Stimulated activated CD8-positive, alpha-beta memory T cell treated with anti-CD3 and anti-CD28 coated beads, Interleukin-4, amount 100 ng/mL, for 1 hour (primary cell): ENCODE results near the gene TEPSIN.

Source experiments
- DNase-seq, 2 donors: peaks; one replicate each; pipeline ENCODE4 v3.0.0-alpha.2; 2020; ENCODE audit warnings: low read depth in 2 of 2, low spot score in 1 of 2

Gene TEPSIN

DNA sequence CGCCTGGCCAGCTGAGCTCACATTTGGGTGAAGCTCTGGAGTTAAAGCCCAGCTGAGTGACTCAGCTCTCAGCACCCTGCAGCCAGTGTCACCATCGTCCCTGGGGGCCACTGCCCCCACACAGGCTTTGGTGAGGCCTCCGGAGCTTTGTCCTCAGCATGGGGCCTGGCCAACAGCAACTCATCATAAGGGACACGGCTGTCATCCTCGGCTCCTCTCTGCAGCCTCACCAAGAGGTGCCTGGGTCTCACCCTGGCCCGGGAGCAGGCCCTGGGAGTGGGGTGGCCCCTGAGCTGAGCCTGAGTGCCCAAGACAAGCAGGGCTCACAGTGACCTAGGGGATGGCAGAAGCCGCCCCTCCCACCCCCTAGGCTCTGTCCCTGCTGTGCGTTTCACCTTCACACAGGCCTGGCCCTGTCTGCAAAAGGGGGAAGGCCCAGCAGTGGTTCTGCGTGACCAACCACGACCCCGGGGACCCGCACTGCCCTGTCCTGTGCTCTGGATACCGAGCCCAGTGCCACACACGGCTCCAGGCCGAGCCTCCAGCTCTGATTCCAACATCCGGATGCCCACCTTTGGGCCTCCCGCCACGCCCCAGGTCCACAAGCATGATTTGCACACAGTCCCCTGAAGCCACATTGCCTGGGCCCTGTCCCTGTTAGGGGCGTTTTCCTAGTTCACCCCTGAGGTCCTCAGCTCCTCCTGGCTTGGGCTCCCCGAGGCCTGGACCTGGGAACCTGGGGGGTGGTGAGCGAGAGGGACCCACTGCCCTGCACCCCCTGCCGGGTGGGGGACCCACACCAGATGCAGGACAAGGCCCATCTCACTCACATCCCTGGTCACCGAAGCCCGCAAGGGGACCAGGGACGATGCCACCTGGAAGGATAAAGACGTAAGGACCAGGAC is 51.0 kb downstream of the TEPSIN start:
- no peak for DNase-seq

- no peak for DNase-seq
Measured at GRCh38 chr17:81187120-81187519, 51.7 kb downstream of the TEPSIN start.

DNA sequence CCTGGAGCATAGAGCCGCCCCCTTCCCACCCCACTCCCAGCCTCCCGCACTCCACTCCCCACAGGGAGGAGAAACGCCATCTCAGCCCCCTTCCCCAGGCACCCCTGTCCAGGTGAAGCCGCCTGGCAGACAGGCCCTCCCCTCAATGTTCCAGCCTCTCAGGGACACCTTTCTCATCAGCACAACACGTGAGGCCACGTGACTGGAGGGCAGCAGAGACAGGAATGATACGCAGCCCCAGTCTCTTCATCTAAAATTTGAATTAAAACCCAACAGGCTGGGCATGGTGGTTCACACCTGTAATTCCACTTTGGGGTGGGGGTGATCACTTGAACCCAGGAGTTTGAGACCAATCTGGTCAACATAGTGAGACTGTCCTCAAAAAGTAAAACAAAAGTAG is 52.7 kb downstream of the TEPSIN start:
- no peak for DNase-seq

- no peak for DNase-seq
Measured at GRCh38 chr17:81184555-81184954, 54.3 kb downstream of the TEPSIN start.

DNA sequence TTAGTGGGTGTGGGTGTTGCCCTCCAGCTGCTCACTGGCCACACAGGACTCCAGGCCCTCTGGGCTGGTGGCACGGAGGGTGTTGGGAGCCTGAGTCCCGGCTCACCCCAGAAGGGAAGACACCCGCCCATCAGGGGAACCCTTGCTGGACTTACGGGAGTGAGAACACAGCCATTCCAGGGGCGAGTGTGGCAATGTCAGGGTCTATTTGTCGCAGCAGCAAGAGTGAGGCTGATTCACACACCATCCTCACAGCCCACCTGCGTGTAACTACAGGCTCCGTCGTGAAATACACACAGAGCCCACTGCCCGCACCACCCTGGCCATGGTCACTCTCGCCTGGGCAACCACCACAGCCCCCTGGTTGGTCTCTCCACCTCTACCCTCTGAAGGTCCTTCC is 55.0 kb downstream of the TEPSIN start:
- DNase-seq: no peak

DNA sequence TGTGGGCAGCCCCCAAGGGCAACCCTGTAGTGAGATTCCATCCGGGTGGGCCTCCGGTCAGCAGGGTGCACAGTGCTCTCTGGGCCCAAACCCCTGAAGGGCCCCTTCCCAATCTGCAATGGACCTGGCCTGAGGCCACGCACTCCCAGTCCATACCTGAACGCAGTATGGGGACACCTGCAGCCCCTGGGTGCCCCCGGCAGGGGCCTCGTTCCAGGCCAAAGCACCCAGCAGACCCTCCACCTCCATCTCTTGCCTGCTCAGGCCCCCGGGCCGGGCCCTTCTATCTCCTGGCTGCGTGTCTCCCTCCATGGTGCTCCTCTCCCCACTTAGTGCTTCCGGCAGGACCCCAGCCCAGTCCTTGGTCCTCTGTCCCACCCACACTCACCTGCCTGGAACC is 55.5 kb downstream of the TEPSIN start:
- no peak for DNase-seq

DNA sequence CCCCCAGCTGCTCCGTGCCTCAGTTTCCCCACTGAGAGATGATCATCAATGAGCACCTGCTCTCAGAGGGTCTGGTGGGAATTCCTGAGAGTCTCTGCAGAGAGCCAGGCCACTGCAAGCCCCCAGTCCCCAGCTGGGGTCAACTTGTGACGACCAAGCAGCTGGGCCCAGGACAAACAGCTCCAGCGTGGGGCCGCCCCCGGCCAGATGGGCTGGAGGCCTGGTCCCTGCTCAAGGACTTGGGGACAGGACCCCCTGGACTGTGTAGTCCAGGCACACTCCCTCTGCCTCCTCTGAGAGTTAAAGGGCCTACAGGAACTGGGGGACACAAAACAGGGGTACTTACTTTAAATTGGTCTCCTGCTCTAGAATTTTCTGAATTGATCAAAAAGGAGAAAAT is 56.3 kb downstream of the TEPSIN start:
- no peak for DNase-seq

DNA sequence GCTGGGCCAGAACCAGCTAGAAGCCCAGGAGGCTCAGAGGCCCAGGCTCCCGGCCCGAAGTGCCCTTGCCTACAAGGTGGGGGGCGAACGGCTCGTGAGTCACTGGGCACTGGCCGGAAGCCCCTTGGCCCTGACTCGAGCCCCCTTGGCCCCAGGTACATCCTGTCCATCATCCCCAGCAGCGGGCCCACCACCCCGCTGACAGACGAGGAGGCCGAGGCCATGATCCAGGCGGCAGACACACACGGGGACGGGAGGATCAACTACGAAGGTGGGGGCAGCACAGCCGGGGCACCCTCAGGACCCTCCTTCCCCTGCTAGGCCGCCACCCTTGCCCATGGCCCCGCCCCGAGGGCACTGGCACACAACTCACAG is 57.1 kb downstream of the TEPSIN start:
- no peak for DNase-seq

- DNase-seq: no peak
Measured at GRCh38 chr17:81180836-81181810, 57.7 kb downstream of the TEPSIN start.

DNA sequence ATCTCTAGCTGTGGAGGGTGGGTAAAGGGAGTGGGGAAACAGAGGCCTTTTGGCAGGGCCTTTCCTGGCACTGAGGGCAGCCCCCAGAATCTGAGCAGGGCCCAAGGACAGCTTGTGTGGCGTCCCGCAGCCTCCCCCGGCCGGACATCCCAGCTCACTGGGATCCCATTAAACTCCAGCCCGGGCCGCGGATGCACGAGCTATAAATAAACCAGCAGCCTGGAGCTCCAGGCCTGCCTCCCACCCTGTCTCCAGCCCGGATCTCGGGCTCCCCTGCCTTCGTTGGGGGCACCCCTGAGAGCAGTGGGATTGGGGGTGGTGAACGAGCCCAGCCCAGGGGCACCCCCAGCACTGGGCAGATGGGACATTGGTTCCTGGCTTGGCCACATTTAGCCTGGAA is 59.0 kb downstream of the TEPSIN start:
- no peak for DNase-seq

- no peak for DNase-seq
Measured at GRCh38 chr17:81179220-81179619, 59.6 kb downstream of the TEPSIN start.
